ENCODE results near the gene SLC38A3.

DNA sequence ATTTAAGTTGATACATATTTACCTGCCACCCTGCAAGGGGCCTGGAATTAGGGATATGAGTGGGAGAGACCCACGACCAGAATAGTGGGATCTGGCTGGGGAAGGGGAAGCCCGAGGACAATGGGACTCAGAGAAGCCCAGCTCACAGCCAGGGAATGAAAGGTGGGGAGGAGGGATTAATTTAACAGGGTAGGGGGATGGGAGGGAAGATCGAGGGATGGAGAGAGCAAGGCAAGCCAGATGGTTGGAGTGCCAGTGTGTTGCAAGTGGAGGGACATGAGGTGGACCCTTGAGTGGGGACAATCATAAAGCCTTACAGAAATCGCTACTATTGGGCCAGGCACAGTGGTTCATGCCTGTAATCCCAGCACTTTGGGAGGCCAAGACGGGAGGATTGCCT lies 26.5 kb downstream of the SLC38A3 start:
- TF ChIP-seq EZH2 (IDR thresholded peaks at IDR 0.05) (no peak), POLR2AphosphoS5 (IDR thresholded peaks at IDR 0.05; ENCODE audit: borderline replicate concordance, low read depth, low read length) (no peak), FOXP2 (optimal IDR thresholded peaks at IDR 0.05; ENCODE audit: control extremely low read depth, extremely low read length, insufficient read depth) (no peak)
